Measurements from ENCODE around the gene PPM1L.

PPM1L gene

DNA sequence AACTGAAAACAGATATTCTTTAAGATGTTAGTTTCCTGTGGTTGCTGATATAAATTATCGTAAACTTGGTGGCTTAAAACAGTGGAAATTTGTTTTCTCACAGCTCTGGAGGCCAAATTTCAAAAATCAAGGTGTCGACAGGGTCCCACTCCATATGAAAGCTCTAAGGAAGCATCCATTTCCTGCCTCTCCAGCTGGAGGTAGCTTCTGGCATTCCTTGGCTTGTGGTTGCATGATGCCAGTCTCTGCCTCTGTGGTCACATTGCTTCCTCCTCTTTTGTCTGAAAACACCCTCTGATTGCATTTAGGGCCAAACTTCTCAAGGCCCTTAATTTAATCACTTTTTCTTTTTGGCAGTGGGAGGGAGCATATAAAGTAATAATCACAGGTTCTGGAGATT lies 96.8 kb downstream of the PPM1L start:
- DNase-seq (ENCODE audit: low read depth in 3 of 3), result no peak

DNA sequence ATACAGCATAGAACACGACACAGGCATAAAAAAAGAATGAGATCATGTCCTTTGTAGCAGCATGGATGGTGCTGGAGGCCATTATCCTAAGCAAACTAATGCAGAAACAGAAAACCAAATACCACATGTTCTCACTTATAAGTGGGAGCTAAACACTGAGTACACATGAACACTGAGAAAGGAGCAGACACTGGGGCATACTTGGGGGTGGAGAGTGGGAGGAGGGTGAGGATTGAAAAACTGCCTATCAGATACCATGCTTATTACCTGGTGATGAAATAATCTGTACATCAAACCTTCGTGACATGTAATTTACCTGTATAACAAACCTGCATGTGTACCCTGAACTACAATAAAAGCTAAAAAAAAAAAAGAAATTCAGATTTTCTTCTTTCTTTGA lies 100.4 kb downstream of the PPM1L start:
- no peak for DNase-seq (ENCODE audit: low read depth in 3 of 3)

DNA sequence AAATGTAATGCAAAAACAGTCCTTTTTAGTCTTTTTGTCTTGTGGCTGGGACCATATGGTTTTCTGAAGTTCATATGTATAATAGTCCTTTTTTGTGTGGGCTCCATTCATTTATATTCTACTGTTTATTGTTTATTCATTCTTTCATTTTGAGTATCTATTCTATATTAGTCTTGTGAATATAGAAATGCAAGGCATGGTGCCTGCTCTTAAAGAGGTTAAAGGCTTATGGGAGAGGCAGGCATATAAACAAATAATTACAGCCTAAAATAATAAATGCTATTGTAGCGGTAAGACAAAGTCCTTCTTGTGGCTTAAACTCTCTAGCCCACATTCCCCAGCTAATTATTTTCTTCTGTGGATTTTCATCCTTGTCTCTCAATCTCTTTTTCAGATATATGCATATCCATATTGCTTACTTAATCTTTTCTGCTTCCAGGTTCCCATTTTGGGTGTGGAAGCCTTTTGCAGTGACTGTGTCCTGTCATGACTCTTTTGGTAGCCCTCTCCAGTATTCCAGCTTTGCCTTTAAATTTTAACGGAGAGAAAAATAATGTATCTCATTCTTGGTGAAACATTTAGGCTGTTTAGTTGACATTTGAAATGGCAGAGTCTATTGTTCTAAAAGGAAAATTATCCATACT lies 101.6 kb downstream of the PPM1L start:
- no peak for DNase-seq (ENCODE audit: low read depth in 3 of 3)

DNA sequence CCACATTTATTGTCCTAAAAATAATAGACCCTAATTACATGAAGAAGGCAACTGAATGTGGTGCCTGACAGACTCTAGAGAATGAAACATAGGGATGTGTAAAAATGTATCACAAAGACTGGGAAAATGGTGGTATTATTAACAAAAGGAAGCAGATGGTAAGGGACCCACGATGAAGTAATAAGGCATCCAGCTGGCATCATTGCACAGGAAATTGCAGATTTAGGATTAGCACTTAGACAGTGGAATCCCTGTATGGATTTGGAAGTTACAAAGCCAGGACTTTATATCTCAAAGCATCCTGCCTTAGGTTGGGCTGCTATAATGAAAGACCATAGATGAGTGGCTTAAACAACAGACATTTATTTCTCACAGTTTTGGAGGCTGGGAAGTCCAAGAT lies 104.3 kb downstream of the PPM1L start:
- no peak for DNase-seq (ENCODE audit: low read depth in 3 of 3)

DNA sequence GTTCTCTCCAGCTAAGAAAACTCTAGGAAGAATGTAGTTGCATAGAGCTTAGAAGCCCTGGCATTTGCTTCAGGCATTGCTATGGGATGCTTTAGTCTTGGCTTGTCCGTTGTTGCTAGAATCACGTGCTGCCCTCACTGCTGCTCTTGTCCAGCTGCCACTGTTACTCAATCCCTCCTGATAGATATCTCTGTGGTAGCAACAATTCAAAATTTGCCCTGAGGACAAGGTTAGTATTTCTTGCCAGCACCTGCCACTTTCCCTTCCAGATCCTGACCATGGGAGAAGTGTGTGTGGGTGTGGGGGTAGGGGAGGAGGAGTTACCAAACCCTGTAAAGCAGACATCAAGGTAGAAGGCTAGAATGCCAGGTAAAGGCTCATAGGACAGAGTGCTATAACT lies 113.8 kb downstream of the PPM1L start:
- DNase-seq (ENCODE audit: low read depth in 3 of 3), result no peak

DNA sequence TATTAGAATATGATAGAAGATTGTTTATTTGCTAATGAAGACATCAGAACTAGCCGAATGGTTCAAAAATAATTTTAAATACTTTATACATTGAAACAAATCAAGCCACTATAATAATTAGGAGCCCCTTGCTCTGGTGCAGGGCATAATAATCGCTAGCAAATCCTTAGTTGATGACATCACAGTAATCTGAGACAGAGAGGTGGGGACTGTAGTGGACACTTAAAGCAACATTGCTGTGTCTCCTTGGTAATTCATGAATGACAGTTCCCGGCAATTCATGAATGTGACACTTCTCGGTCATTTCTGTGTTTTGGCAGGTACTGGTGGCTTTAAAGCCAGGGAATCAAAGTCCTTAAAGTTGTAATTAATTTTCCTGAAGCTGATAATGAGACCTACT lies 114.3 kb downstream of the PPM1L start:
- no peak for DNase-seq (ENCODE audit: low read depth in 3 of 3)

DNA sequence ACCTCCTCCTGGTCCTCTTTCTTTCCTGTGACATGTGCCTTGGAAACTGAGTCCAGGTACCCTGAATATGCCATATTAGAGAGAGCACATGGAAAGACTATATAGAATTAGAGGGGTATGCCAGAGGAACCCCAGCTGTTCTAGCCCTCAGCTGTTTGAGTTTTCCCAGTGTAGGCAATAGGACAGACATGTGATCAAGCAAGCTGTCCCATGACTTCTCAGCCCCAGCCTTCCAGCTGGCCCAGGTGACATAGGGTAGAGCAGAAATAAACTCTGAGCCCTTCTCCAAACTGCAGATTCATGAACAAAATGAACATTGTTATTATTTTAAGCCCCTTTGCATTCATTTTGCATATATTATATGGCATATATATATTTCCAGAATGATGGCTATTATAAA lies 118.7 kb downstream of the PPM1L start:
- DNase-seq (ENCODE audit: low read depth in 3 of 3), result no peak

DNA sequence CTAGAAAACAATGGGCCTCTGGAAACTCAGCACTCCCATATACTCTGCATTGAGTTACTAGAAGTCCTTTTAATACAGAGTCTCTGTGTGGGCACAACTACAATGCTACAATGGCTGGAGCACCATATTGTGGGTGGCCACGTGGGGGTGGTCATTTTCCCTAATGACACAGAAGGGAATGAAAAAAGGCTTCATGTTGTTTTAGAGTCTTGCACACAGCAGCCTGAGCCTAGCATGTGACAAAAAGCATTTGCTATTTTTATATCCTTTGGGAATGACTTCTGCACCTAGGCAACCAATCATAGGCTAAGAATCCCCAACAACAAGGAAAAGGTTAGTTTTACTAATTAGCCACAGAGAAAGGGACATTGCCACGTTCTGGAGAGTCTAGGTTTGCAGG lies 120.6 kb downstream of the PPM1L start:
- no peak for DNase-seq (ENCODE audit: low read depth in 3 of 3)

DNA sequence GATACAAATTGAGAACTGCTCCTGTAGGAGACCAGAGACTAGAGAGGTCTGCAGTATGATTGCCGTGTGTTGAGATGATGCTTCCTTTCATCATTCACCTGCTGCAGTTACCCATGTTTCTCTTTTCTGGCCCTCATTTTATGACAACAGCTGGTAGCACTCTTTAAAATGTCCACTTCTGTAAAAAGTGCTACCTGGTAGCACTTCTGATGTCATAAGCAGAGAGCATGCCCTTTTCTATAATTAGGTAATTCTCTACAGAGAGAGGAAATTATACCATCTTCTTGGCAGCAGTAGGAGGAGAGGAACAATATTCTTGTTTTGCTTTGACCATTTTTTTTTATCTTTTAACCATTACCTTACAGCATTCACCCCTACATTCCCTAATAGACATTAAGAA lies 123.8 kb downstream of the PPM1L start:
- no peak for DNase-seq (ENCODE audit: low read depth in 3 of 3)

DNA sequence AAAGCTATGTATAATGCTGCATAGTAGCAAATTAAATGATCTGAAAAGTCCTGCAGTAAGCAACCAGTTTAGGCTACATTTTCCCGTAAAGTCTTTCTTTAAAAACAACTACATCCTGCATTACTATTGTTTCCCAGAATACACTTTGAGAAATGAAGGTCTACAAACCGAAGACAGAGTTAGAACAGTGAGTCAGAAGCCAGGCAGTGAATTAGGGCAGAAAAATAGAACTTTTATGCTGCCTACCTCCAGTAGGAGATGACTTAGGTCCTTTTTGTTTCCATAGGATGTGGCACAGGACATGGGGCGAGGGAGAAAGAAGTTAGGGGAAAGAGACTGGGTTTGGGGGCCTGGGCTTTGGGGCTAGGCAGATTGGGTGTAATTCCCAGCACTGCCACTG lies 127.3 kb downstream of the PPM1L start:
- DNase-seq (ENCODE audit: low read depth in 3 of 3), result no peak

DNA sequence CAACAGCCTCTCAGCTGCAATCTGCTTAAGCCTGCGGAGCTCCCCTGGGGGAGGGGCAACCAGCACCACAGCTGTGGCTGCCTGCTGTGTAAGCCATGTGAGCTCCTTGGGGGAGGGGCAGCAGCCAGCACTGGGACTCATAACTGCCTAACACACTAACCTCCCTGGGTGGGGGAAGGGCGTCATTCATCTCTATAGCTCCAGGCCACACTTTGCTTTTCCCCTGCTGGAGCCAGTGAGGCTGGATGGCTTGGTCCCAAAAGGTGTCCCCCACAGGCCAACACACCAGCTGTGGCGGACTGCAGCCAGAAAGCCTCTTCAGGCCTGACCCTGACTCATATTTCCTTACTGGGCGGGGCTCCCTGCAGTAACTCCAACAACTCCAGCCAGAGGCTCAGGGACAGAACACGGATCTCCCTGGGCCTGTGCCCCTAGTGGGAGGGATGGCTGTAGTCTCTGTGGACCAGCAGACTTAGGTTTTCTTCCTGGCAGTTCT lies 129.8 kb downstream of the PPM1L start:
- no peak for DNase-seq (ENCODE audit: low read depth in 3 of 3)

DNA sequence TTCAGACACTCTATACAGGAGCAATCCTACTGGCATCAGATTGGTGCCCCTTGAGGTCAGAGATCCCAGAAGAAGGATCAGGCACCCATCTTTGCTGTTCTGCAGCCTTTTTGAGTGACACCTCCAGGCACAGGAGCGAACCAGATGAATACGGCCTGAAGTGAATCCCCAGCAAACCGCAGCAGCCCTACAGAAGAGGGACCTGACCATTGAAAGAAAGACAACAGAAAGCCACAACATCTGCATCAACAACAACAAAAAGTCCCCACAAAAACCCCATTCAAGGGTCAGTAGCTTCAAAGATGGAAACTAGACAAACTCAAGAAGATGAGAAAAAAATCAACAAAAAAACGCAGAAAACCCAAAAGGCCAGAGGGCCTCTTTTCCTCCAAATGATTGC lies 130.4 kb downstream of the PPM1L start:
- no peak for DNase-seq (ENCODE audit: low read depth in 3 of 3)

DNA sequence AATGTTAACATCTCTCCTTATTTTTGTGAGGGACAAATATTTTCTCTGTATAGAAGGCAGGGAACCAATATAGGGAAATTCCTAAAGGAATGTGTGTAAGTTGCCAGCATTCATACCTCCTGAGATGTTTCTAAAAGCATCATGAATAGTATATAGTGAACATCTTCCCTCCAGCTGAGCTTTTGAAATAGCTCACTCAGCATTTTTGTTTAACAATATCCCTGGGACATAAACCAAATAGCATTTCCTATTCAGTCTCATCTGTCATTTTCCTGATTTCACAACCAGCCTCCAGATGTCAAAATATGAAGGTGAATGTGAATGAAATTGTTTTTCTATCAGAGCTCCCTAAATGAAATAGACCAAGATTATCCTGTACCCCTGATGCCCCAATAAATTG lies 137.2 kb downstream of the PPM1L start:
- no peak for DNase-seq (ENCODE audit: low read depth in 3 of 3)

DNA sequence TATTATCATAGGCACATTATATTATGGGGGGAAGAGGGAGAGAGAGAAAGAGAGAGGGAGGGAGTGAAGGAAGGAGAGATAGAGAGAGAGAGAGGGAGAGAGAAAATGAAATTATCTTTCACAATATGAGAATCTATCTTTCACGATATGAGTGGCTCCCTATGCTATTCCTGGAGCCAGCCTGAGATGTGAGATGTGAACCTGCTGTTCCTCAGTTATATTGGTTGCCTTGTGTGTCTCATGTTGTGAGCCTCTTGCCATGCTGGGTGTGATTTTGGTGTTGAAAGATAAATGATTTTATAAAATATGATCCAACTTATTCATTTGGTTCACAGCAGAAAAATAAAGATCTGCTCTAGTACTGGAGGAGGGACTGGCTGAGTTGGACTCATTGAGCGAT lies 148.7 kb downstream of the PPM1L start:
- no peak for DNase-seq (ENCODE audit: low read depth in 3 of 3)

DNA sequence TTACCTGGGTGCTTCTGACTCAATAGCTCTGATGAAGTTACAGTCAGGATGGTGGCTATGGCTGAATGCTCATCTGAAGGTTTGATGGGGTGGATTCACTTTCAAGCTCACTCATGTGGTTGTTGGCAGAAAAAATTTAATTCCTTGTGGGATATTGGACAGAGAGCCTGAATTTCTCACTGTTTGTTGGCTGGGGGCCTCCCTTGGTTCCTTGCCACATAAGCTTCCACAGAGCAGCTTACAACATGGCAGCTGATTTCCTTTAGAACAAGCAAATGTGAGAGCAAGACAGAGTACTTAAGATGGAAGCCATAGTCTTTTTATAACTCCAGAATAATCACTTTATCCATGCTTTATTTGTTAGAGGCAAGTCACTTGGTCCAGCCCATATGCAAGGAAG lies 150.6 kb downstream of the PPM1L start:
- DNase-seq (ENCODE audit: low read depth in 3 of 3), result no peak

DNA sequence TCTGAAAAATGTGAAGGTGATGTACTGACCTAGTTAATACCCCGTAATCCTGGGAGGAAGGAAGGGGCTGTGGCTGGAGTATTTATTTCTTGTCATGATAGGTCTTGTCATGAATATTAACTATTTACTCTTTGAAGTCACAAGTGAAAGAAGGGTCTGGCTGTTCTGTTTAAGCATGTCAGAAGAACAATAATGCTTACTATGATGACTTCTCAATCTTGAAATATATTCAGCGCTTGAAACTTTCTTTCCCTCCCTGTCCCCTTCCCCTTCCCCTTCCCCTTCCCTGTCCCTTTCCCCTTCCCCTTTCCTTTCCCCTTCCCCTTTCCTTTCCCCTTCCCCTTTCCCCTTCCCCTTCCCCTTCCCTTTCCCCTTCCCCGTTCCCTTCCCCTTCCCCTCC lies 153.9 kb downstream of the PPM1L start:
- DNase-seq (ENCODE audit: low read depth in 3 of 3), result no peak

DNA sequence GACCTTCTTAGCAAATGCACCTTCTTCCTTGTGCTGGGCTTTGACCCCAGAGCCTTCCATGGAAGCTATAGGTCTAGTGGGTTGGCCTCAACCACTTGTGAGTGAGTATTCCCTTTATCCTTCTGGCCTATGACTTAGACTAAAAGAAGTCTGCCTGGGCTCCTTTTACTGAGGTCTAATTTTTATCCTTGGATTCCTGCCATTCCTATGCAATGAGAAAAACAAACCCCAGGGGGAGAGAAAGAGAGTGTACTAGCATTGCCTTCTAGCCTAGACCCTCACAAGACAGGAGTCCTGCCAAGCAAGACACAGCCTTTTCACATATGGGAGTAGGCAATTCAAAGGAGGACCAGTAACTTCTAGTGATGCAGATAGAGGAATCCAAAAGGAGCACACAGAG lies 155.4 kb downstream of the PPM1L start:
- no peak for DNase-seq (ENCODE audit: low read depth in 3 of 3)

DNA sequence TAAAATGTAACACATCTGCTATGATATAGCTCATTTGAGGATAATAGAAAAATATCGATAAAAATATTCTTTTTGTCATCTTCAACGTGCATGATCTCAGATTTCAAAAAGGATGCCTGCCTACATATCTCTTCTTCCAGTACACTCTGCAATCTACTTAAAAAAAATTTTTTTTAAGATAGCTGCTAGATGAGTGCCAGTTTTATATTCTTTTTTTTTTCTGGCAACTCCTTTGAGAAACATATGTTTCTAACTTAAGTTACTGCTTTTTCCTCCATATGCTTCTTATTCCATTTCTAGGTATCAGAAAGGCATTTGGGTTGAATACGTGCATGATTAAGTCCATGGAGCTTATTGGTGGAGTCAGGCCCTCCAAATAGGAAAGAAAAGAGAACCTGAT lies 160.4 kb downstream of the PPM1L start:
- no peak for DNase-seq (ENCODE audit: low read depth in 3 of 3)

DNA sequence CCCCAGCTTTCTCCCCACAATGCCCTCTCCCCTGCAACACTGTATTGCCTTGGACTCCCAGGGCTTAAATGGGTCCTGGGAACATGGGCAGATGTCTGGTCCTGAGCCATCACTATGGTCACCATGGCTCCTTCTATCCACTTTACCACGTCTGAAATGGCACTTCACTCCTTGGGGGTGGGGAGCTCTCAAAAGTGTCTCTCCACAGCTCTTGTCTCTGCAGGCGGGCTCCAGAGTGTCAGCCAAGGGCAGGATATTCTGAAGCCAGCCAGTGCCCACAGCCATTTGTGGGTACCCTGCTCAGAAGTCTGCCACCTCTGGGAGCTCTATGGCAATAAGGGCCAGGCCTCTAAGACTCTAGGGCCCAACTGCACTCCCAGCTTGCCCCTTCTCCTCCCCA lies 163.9 kb downstream of the PPM1L start:
- no peak for DNase-seq (ENCODE audit: low read depth in 3 of 3)

DNA sequence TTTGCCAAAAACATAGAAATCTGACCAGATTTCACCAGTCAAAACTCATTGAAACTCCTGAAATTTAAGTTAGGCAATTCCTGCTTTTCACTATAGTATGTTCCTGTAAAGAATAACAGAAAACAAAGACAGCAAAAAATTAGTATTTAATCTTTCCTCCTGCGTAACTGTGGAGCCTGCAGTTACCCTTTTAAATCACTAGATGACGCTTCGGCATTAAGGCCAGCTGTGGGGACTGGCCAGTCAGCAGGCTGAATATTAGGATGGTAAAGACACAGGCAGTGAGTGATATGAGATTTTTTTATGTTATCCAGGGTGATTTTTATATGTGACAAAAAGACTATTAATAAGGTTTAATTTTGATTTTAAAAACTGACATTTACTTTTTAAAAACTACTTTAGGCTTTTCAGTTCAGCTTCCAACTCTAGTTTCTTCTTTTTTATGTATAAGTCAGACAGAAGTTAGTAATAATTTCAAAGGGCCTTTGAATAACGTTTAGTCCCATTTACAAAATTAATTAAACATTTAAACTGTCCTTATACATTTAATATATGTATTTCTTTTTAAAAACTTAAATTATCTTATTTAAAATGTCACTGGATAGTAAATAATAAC lies 165.1 kb downstream of the PPM1L start:
- no peak for DNase-seq (ENCODE audit: low read depth in 3 of 3)

DNA sequence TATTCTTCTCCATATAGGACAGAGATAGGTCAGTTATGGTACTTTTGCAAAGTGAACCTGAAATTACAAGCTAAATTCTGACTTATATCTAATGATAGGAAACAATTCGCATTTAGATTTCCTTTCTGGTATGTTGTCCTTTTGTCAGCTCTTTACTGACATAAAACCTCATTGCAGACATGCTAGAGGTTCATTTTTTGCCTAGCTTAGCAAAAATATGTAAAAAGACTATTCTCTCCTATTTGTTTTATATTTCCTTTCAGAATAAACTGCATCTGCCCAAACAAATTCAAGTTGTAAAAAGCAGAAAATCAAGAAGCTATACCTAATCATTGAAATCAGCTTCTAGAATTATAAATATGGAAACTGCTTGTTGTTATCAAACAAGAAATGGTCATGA lies 168.7 kb downstream of the PPM1L start:
- DNase-seq (ENCODE audit: low read depth in 3 of 3), result no peak

DNA sequence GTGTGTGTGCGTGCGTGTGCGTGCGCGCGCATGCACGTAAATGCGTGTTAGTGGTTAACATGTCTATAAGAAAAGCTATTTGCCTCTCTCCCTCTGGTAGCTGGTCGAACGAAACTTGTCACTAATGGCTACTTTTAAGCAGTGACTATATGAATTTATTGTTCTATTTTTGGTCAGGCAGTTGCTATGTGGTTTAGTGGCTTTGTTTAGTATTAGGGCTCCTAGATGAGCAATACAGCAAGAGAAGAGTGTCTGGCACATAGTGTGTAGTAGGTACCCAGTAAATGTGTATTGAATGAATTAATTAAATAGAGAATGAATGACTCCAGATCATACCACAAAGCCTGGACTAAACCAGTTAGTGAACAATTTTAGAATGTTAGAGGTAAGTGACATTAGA lies 171.6 kb downstream of the PPM1L start:
- no peak for DNase-seq (ENCODE audit: low read depth in 3 of 3)

DNA sequence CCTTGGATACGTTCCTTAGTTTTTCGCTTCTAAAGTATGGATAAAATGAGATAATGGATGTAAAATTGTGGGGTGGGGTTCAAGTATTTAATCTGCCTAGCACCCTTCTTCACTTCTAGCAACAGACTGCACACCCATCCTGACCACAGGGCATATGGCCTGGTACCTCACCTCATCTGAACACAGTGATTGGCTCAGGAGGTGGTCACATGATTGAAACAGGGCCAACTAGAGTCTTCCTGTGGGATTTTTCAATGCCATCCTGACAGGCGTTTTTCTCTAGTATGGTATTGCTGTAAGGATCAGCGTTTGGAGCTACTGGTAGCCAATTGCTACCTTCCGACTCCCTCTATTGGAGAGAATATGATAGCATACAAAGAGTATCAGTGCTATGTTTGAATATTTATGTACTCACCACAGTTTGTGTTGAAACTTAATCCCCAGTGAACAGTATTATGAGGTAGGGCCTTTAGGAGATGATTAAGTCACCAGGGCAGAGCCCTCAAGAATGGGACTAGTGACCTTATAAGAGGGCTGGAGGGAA lies 172.2 kb downstream of the PPM1L start:
- no peak for DNase-seq (ENCODE audit: low read depth in 3 of 3)

DNA sequence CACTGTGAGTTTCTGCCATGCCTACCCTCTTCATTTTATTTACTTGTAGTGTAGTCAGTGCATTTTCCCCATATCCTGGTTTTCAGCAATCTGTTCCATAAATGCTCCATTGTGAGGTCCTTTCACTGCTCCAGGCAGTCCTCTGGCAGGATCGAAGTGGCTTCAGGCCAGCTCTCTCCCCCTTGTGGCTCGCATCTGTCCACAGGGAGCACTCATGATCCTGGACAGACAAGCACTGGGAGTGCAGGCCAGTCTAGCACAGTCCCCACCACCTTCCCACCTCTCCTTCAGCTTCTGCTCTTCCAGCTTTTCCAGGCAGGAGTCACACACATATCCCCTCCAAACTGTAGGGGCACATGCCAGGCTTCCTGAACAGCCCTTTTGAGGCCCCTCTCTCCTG lies 173.6 kb downstream of the PPM1L start:
- no peak for DNase-seq (ENCODE audit: low read depth in 3 of 3)
